Fibroblast of skin of left biceps (primary cell): ENCODE results near the gene SAMM50.

Source experiments
- DNase-seq, 2 experiments: peaks; one replicate each; pipeline ENCODE4 v3.0.0-alpha.2; 2013; ENCODE audit warnings: low read depth in 2 of 2

The SAMM50 gene

DNA sequence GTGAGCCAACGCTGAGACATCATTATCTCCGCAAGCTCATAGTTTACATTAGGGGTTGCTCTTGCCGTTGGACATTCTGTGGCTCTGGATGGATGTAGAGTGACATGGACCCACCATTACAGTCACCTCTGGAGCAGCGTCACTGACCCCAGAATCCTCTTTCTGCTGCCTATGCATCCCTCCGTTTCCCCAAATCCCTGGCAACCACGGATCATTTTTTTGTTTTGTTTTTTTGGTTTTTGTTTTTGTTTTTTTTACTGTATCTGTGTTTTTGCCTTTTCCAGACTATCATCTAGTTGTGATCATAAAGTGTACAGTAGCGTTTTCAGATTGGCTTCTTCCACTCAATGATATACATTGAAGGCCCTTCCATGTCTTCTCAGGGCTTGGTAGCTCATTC, 72.8 kb downstream of the SAMM50 start:
- no peak for DNase-seq

DNA sequence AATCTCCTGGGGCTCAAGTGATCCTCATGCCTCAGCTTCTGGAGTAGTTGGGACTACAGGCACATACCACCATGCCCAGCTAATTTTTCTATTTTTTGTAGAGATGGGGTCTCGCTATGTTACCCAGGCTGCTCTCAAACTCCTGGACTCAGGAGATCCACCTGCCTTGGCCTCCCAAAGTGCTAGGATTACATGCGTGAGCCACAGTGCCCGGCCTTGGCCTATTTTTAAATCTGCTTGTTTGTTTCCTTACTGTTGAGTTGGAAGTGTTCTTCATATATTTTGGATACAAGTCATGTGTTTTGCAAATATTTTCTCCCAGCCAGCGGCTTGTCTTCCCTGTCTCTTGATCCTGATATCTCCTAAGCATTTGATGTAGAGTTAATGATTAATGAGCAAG, 73.8 kb downstream of the SAMM50 start:
- no peak for DNase-seq

DNA sequence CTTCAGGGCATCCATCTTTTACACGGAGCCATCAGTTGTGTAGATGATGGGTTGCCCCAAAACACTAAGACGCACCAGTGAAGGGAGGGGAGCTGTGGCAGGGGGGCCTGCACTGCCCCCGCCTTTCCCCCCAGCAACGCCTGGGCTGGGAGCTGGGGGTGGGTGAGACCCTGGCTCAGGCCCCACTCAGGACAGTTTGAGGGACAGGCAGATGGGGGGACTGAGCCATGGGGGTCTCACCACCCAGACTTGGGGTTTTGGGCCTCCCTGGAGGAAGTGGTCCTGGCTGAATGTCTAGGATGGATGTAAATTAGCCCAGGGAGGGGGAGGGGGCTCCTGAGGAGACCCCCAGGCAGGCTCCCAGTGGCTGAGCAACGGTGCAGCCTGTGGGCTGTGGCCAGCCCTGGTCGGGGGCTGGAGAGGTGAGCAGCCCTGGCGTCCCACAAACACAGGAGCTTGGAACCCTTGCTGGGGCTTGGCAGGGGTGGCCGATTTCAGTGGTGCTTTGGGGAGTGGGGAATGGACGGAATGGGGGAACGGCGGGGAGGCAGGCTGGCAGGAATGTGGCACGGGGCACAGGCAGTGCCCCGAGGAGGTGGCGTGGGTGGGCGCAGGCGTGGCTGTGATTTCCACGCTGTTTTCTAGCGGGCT, 74.9 kb downstream of the SAMM50 start:
- no peak for DNase-seq

DNA sequence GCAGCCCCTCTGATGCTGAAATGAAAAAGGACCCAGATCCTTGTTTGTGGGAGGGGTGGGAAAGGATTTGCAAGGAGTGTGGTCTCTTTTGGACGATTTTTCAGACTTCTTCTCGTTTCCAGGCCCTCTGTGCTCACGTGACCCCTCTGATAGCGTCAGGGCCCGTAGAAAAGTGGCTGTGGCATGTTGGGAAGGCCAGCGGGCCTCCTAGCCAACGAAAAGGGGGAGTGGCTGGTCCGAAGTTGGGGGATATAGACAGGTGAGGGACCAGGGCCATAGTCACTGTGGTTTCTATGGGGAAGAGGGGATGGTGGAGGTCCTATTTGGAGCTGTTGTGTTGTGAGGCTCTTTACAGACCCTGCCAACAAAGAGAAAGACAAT, 75.5 kb downstream of the SAMM50 start:
- no peak for DNase-seq

DNA sequence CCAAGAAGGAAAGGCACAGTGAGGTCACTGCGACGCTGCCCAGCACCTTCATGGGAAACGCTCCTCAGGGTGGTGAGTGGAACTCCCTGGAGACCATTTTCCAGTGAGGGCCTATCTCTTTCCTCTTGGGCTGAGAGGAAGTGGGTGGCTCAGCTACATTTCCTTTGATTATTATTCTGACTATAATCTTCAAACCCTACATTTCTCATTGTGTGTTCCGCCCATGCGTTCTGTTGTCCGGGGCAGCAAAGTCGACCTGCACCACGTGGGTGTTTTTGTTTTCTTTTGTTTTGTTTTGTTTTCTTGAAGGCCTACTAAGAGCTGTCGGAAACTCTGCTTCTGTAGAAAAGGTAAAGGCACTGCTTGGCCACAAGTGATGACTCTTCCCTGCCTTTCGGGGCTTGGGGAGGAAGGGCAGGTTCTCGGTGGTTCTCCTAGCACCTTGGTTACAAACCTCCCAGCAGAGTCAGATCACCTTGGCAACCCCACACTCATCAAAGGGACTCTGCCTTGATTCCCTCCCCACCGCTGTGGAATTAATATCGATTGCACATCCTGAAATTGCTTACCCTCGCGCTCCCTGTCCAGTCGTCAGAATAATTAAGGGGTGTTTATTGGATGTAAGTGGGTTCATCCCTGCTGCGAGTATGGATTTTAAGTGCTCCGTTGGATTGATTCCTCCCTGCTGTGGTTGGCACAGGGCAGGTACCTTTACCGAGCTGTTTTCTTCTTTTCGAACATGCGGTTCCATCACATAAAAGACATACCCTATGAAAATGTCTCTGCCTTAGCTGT, 76.1 kb downstream of the SAMM50 start:
- no peak for DNase-seq

DNA sequence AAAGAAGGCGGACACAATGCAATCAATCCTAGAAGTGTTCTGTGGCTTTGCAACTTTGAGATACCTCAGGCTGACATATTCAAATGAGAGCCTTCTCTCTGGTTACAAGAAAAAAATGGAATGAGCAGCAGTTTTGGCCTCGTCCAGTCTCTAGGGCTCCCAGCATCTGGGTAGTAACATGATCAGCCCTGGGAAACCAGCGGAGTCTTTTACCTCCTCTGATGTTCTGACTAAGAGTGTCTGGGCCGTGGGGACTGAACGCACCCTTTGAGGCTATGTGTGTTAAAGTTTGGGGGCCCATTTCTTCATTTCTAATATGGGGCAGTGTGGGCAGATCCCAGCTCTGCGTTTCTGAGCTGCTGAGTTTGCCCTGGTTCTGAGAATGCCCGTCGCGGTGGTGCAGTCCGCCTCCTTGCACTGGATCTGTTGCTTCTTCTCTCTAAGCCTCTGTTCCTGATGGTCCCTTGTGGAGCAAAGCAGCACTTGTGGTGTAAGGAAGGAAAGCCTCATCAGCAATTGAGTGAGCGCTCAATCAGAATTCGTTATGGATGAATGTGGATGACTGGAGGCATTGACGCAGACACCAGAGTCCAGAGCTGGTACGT, 77.0 kb downstream of the SAMM50 start:
- DNase-seq, result no peak

DNA sequence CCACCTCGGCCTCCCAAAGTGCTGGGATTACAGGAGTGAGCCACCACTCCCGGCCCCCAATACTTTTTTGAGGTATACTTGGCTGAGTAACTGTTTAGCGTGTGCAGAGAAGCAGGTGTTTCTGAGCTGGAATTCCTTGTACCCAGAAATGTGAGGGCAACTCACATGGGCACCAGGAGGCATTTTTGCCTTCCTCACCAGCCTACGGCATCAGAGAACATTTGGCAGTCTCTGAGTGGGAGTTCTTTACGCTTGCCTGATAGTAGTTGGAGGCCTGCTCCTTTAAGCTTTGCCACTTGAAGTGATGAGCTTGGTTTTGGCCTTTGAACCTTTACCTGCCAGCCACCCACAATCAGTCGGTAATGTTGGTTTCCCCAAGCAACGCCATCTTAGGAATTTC, 78.0 kb downstream of the SAMM50 start:
- no peak for DNase-seq

DNA sequence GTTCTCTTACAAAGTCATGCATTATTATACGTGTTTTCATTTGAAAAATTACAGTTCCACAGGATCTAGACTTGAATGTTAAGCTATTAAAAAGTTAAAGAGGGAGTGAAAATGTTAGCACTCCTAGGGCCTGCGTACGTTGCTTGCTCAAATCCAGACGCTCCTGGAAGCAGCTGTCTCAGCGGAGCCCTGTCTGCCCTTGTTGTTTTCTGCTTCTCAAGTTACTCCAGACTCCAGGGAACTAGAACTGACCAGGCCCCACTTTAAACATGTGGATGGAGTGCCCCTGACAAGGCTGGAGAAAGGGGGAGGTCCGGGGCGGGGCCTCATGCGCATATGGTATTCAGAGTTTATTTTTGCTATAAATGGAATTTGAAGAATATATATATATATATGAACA, 78.5 kb downstream of the SAMM50 start:
- no peak for DNase-seq

DNA sequence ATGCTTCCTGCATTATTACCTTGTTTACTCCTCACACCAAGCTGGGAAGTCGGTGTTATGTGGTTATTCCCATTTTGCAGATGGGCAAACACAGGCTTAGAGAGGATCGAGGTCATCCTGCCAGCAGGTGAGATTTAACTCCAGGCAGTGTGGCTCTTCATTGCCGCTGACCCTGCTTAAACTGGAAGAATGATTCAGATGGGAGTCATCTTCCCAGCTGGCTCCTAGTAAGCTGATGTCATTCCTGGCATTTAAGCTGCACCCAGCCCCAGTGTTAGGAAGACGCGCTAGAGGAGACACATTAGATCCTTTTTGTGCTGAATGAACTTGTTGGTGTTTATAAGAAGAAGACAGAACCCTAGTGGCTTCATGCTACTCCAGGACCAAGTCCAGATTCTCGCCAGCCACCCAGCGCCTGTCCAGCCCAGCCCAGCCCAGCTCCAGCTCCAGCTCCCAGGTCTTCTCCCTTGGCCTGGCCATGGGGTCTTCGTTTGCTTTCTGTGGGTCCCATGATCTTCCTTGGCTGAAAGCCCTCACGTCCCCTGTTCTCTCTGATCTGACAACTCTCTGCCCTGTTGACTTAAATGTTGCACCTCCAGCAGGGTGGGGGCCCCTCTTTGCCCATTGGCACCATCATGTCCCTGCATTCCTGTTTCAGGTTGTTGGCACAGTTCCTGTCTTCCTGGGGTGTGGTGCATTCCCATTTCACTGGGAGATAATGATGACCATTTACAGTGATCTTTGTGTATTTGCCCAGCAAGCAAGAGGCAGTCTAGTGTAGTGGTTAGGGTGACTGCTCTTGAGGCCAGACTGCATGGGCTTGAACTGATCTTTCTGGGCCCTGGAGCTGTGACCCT, 82.5 kb downstream of the SAMM50 start:
- peak; percentile 65 to 66 for DNase-seq

DNA sequence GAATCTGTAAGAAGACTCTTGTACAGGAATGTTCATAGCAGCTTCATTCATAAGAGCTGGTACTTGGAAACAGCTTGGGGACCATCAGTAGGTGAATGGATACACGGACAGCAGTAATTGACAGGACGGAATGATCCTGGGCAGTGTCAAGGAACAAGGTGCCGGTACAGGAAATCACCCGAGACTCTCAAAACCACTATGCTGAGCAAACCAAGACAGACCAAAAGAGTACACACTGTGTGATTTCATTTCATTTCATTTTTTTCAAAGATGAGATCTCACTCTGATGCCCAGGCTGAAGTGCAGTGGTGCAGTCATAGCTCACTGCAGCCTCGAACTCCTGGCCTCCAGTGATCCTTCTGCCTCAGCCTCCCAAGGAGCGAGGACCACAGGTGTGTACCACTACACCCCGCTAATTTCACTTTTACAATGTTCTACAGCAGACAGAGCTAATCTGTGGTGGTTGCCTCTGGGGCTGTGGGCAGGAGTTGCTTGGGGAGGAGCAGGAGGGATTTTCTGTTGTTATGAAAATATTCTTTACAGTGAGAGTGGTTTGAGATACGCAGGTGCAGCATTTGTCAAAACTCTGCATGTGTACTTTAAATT, 84.4 kb downstream of the SAMM50 start:
- DNase-seq, result no peak

DNA sequence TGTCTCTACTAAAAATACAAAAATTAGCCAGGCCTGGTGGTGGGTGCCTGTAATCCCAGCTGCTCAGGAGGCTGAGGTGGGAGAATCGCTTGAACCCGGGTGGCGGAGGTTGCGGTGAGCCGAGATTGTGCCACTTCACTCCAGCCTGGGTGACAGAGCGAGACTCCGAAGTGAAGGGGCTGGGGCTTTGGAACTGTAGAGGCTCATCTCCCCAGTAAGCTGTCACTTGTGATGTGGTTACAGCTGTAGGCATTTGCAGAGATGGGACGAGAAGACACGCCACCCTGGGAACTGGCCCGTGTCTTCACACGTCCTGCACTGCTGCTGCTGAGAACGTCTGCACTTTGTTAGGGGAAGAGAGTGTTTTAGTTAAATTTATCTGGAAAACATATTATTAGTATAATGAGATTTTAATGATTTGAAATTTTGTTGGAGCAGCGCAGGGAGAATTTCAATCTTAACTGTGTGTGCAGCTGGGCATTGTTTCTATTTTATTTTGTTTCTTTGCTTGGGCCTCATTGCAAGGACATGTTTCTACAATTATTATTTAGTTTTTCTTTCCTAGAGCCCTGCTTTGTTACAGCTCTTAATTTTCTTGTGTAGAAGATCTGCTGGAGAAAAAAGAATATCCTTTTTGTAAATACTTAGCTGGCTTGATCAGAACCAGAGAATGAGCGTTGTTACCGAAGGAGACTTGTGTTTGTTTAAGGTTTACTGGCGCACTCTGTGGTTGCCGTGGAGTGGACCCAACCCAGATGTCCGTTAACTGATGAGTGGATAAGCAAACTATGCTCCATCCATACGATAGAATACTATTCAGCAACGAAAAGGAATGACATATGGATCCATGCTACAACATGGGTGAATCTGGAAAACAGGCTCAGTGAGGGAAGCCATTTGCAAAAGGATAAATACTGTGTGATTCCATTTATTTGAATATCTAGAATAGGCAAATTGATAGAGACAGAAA, 87.3 kb downstream of the SAMM50 start:
- DNase-seq, result no peak

DNA sequence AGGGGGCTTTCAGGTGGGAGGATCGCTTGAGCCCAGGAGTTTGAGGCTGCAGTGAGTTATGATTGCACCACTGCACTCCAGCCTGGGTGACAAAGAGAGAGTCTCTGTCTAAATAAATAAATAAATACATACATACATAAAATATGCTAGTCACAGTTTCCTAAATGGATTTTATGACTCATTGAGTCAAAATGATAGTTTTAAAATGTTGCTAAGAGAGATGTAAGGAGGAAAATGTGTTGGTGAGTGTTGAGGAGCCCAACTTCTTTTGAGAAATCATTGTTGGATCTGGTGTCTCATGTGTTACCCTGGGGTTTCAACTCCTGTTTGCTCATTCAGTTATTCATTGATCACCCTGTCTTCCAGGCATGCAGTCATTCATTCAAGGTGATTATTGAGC, 89.9 kb downstream of the SAMM50 start:
- DNase-seq, result peak in 1 of 2 experiments; percentile 28
